NCI-H128 (cell line): ENCODE results near the gene NOD2.

Experiments used
- DNase-seq: peaks from one replicate; lab custom pipeline; 2025; ENCODE audit not compliant: unreplicated experiment; lab: John Stamatoyannopoulos, UW

NOD2 gene

GRCh38 chr16:50712560-50712898 lies 19.1 kb downstream of the NOD2 start:
- DNase-seq, result no peak

- no peak for DNase-seq
Measured at GRCh38 chr16:50712956-50713355, 19.6 kb downstream of the NOD2 start.

GRCh38 chr16:50717091-50717490 lies 23.7 kb downstream of the NOD2 start:
- no peak for DNase-seq

- DNase-seq, result no peak
Measured at GRCh38 chr16:50717494-50717893, 24.1 kb downstream of the NOD2 start.

- no peak for DNase-seq
Measured at GRCh38 chr16:50718061-50718760, 24.8 kb downstream of the NOD2 start.

- DNase-seq, result no peak
Measured at GRCh38 chr16:50718761-50719400, 25.5 kb downstream of the NOD2 start.

- no peak for DNase-seq
Measured at GRCh38 chr16:50719401-50720337, 26.3 kb downstream of the NOD2 start.

GRCh38 chr16:50721549-50722404 lies 28.4 kb downstream of the NOD2 start:
- DNase-seq, result no peak

GRCh38 chr16:50722405-50722737 lies 29.0 kb downstream of the NOD2 start:
- no peak for DNase-seq

GRCh38 chr16:50722960-50723359 lies 29.6 kb downstream of the NOD2 start:
- no peak for DNase-seq

GRCh38 chr16:50724306-50724705 lies 30.9 kb downstream of the NOD2 start:
- no peak for DNase-seq

GRCh38 chr16:50731130-50731988 lies 38.0 kb downstream of the NOD2 start:
- DNase-seq, result no peak

GRCh38 chr16:50731989-50732832 lies 38.8 kb downstream of the NOD2 start:
- DNase-seq, result no peak

- DNase-seq, result no peak
Measured at GRCh38 chr16:50733468-50733867, 40.1 kb downstream of the NOD2 start.

GRCh38 chr16:50735629-50736122 lies 42.3 kb downstream of the NOD2 start:
- no peak for DNase-seq

- no peak for DNase-seq
Measured at GRCh38 chr16:50736448-50736847, 43.0 kb downstream of the NOD2 start.

GRCh38 chr16:50737420-50737959 lies 44.1 kb downstream of the NOD2 start:
- no peak for DNase-seq

GRCh38 chr16:50739031-50739430 lies 45.6 kb downstream of the NOD2 start:
- DNase-seq, result no peak

GRCh38 chr16:50740736-50741135 lies 47.3 kb downstream of the NOD2 start:
- DNase-seq, result no peak
